ENCODE data around the gene CCND2.

Gene CCND2

DNA sequence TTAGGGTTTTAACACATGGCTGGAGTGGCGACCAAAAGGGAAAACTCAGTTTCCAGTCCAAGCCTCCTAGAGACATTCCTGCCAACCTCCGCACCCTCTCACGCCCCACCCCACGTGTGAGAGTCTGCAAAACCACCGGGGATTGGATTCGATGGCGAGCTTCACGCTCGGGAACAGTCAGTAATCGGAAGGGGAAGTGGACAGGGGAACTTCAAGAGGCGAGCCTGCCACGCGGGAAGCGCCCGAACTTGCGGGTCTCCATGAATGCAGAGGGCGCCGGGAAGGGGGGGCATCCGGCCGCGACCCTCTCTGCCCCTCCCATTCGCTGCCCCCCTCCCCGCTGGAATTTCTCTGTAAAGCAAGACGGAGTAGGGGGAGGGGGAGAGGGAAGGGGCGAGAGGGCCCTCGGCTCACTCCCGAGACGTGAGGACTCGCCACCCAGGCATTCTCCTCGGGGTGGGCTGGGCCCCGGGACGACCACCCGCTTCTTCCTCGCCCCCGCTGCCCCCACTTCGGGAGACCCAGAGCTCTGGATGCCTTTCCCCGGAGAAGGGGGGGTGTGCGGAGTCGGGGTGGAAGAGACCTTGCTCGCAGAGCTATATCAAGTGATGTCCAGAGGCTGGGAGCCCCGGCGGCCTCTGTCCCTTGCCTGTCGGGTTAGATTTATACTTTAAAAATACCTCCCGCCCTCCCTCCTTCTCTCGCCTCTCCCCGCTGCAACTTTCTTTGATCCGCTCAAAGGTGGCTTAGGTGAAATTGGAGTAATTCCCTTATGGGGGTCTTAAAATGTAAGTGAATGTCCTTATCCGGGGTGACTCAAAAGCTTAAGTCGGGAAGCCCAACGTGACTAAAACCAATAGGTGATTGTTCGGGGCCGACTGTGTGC lies 2.5 kb upstream of the CCND2 start (continued):
- TF ChIP-seq, protein P1, sequence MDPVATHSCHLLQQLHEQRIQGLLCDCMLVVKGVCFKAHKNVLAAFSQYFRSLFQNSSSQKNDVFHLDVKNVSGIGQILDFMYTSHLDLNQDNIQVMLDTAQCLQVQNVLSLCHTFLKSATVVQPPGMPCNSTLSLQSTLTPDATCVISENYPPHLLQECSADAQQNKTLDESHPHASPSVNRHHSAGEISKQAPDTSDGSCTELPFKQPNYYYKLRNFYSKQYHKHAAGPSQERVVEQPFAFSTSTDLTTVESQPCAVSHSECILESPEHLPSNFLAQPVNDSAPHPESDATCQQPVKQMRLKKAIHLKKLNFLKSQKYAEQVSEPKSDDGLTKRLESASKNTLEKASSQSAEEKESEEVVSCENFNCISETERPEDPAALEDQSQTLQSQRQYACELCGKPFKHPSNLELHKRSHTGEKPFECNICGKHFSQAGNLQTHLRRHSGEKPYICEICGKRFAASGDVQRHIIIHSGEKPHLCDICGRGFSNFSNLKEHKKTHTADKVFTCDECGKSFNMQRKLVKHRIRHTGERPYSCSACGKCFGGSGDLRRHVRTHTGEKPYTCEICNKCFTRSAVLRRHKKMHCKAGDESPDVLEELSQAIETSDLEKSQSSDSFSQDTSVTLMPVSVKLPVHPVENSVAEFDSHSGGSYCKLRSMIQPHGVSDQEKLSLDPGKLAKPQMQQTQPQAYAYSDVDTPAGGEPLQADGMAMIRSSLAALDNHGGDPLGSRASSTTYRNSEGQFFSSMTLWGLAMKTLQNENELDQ (tag by site-specific recombination; IDR thresholded peaks at IDR 0.05; ENCODE audit: low read depth), result no peak
- TF ChIP-seq GLIS2 (tag by site-specific recombination; IDR thresholded peaks at IDR 0.05) (peak; percentile 71), ZNF843 (tag by site-specific recombination; IDR thresholded peaks at IDR 0.05) (no peak), ZNF19 (tag by site-specific recombination; IDR thresholded peaks at IDR 0.05; ENCODE audit: low read depth) (no peak), ZNF76 (tag by site-specific recombination; IDR thresholded peaks at IDR 0.05; ENCODE audit: borderline replicate concordance, low read depth) (peak; percentile 11; the same call in 1 of the 2 replicates), ZNF16 (tag by site-specific recombination; IDR thresholded peaks at IDR 0.05; ENCODE audit: low read depth) (no peak), GFI1B (tag by site-specific recombination; IDR thresholded peaks at IDR 0.05) (no peak), ZNF629 (tag by site-specific recombination; IDR thresholded peaks at IDR 0.05) (no peak), ZNF747 (tag by site-specific recombination; IDR thresholded peaks at IDR 0.05) (no peak), FEZF1 (tag by site-specific recombination; IDR thresholded peaks at IDR 0.05) (no peak), ZFP69B (tag by site-specific recombination; IDR thresholded peaks at IDR 0.05) (no peak; the same call in 1 of the 2 replicates), SCRT2 (tag by site-specific recombination; IDR thresholded peaks at IDR 0.05) (no peak), ZNF621 (tag by site-specific recombination; IDR thresholded peaks at IDR 0.05) (no peak), ZNF48 (tag by site-specific recombination; IDR thresholded peaks at IDR 0.05) (no peak), ZNF660 (tag by site-specific recombination; IDR thresholded peaks at IDR 0.05) (no peak), TCF7L2 (IDR thresholded peaks at IDR 0.05; ENCODE audit: borderline replicate concordance, low read depth, low read length) (no peak), ZNF138 (tag by site-specific recombination; IDR thresholded peaks at IDR 0.05; ENCODE audit: borderline replicate concordance) (no peak), OVOL3 (tag by site-specific recombination; IDR thresholded peaks at IDR 0.05) (no peak), ZNF449 (tag by site-specific recombination; IDR thresholded peaks at IDR 0.05) (no peak), SP2 (tag by site-specific recombination; IDR thresholded peaks at IDR 0.05) (no peak), ZNF426 (tag by site-specific recombination; IDR thresholded peaks at IDR 0.05) (no peak), GLI2 (tag by site-specific recombination; IDR thresholded peaks at IDR 0.05; ENCODE audit: borderline replicate concordance, low read depth) (no peak), ZNF132 (tag by site-specific recombination; IDR thresholded peaks at IDR 0.05; ENCODE audit: borderline replicate concordance) (no peak), REPIN1 (tag by site-specific recombination; IDR thresholded peaks at IDR 0.05; ENCODE audit: low read depth) (no peak), RBAK (tag by site-specific recombination; IDR thresholded peaks at IDR 0.05) (no peak), ZNF341 (tag by site-specific recombination; IDR thresholded peaks at IDR 0.05; ENCODE audit: low read depth) (peak; percentile 21; the same call in 1 of the 2 replicates), ZIC2 (tag by site-specific recombination; IDR thresholded peaks at IDR 0.05) (no peak)
- TF ChIP-seq, protein P2, sequence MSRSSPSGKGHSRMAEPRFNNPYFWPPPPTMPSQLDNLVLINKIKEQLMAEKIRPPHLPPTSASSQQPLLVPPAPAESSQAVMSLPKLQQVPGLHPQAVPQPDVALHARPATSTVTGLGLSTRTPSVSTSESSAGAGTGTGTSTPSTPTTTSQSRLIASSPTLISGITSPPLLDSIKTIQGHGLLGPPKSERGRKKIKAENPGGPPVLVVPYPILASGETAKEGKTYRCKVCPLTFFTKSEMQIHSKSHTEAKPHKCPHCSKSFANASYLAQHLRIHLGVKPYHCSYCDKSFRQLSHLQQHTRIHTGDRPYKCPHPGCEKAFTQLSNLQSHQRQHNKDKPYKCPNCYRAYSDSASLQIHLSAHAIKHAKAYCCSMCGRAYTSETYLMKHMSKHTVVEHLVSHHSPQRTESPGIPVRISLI (tag by site-specific recombination; IDR thresholded peaks at IDR 0.05), result no peak
- TF ChIP-seq, protein P3, sequence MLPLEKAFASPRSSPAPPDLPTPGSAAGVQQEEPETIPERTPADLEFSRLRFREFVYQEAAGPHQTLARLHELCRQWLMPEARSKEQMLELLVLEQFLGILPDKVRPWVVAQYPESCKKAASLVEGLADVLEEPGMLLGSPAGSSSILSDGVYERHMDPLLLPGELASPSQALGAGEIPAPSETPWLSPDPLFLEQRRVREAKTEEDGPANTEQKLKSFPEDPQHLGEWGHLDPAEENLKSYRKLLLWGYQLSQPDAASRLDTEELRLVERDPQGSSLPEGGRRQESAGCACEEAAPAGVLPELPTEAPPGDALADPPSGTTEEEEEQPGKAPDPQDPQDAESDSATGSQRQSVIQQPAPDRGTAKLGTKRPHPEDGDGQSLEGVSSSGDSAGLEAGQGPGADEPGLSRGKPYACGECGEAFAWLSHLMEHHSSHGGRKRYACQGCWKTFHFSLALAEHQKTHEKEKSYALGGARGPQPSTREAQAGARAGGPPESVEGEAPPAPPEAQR (tag by site-specific recombination; IDR thresholded peaks at IDR 0.05), result no peak
- TF ChIP-seq, protein P4, sequence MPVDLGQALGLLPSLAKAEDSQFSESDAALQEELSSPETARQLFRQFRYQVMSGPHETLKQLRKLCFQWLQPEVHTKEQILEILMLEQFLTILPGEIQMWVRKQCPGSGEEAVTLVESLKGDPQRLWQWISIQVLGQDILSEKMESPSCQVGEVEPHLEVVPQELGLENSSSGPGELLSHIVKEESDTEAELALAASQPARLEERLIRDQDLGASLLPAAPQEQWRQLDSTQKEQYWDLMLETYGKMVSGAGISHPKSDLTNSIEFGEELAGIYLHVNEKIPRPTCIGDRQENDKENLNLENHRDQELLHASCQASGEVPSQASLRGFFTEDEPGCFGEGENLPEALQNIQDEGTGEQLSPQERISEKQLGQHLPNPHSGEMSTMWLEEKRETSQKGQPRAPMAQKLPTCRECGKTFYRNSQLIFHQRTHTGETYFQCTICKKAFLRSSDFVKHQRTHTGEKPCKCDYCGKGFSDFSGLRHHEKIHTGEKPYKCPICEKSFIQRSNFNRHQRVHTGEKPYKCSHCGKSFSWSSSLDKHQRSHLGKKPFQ (tag by site-specific recombination; IDR thresholded peaks at IDR 0.05), result no peak
- TF ChIP-seq, protein P5, sequence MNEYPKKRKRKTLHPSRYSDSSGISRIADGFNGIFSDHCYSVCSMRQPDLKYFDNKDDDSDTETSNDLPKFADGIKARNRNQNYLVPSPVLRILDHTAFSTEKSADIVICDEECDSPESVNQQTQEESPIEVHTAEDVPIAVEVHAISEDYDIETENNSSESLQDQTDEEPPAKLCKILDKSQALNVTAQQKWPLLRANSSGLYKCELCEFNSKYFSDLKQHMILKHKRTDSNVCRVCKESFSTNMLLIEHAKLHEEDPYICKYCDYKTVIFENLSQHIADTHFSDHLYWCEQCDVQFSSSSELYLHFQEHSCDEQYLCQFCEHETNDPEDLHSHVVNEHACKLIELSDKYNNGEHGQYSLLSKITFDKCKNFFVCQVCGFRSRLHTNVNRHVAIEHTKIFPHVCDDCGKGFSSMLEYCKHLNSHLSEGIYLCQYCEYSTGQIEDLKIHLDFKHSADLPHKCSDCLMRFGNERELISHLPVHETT (tag by site-specific recombination; IDR thresholded peaks at IDR 0.05), result no peak

All from HEK293 (cell line).